RPMI7951 (cell line): ENCODE results near the gene LTBP3. TPM values are rescaled to one million over a fixed set of nuclear protein-coding genes. Genes with fewer than 3 reads are reported as not detected.
A peak's percentile ranks its signal among the peaks of the same experiment; 100 is the strongest.
"Not testable (repeated sequence)": the region's sequence is repeated elsewhere in the genome, so short reads cannot be mapped to it uniquely, and the experiment has no call there.

ENCODE experiments used
- DNase-seq: peaks from one replicate; pipeline ENCODE4 v3.0.0-alpha.2; 2012; ENCODE audit warnings: low read depth
- total RNA-seq: library from RNA; depleted of rRNA; stranded (reverse); fragments of >200 nt; shearing (Covaris generic); gene quantifications from 2 replicates; pipeline ENCODE4 v1.2.3, GENCODE V29; 2014

LTBP3 gene
- total RNA-seq, 1 experiment from 2014 or later = 20.9 TPM

GRCh38 chr11:65571940-65572339 is 13.8 kb upstream of the LTBP3 start:
- peak; percentile 57 for DNase-seq

- no peak for DNase-seq
Observed at GRCh38 chr11:65571420-65571819, 13.3 kb upstream of the LTBP3 start.

GRCh38 chr11:65569973-65570918 is 12.1 kb upstream of the LTBP3 start, which contains the start of gene ZNRD2:
Gene ZNRD2 (plus strand): TSS chr11:65570477. CDS start chr11:65570492, 15 bp downstream.
- DNase-seq = peak; percentile 98

GRCh38 chr11:65569164-65569972 is 11.2 kb upstream of the LTBP3 start:
- DNase-seq = no peak

- DNase-seq = no peak
Observed at GRCh38 chr11:65565624-65566453, 7.7 kb upstream of the LTBP3 start.

GRCh38 chr11:65564879-65565559 is 6.9 kb upstream of the LTBP3 start:
- not testable (repeated sequence) for DNase-seq

GRCh38 chr11:65563601-65564000 is 5.4 kb upstream of the LTBP3 start:
- no peak for DNase-seq

GRCh38 chr11:65562788-65563187 is 4.6 kb upstream of the LTBP3 start:
- DNase-seq = no peak

- no peak for DNase-seq
Observed at GRCh38 chr11:65562020-65562419, 3.9 kb upstream of the LTBP3 start.

- DNase-seq = peak; percentile 83
Observed at GRCh38 chr11:65560555-65561418, 2.6 kb upstream of the LTBP3 start.

GRCh38 chr11:65559951-65560537 is 1.9 kb upstream of the LTBP3 start:
- DNase-seq = peak; percentile 87

- DNase-seq = no peak
Observed at GRCh38 chr11:65559535-65559934, 1.4 kb upstream of the LTBP3 start.

- no peak for DNase-seq
Observed at GRCh38 chr11:65558930-65559509, 861 bp upstream of the LTBP3 start.

- no peak for DNase-seq
Observed at GRCh38 chr11:65557280-65558001, 718 bp downstream of the LTBP3 start.

- no peak for DNase-seq
Observed at GRCh38 chr11:65556470-65557279, 1.5 kb downstream of the LTBP3 start.

GRCh38 chr11:65555693-65556231 is 2.4 kb downstream of the LTBP3 start:
- DNase-seq = peak; percentile 99

GRCh38 chr11:65554842-65555430 is 3.2 kb downstream of the LTBP3 start:
- no peak for DNase-seq
